Natural killer cell (primary cell): ENCODE results near the gene MORF4L1. TPM values are rescaled to one million over a fixed set of nuclear protein-coding genes. Genes with fewer than 3 reads are reported as not detected.

Source experiments
- ATAC-seq, 3 donors: fragments of 150-1000 bp in 2 of 3; fragments of 200-7000 bp in 1 of 3; cut with Tn5 transposase; 1 replicate in 1 of 3; 2 replicates in 2 of 3; pipeline ENCODE4 v1.10.0; 2021; ENCODE audit warnings: mild to moderate bottlenecking in 2 of 3, moderate library complexity in 2 of 3
- DNase-seq, 2 donors: peaks; one replicate each; pipeline versions ENCODE4 v3.0.0 to v3.0.0-alpha.2; 2013 to 2021; ENCODE audit warnings: mixed read lengths in 1 of 2
- H3K27ac ChIP-seq: one replicate; pipeline ENCODE4 v1.5.1; 2013; ENCODE audit warnings: mild to moderate bottlenecking, low read length
- H3K27me3 ChIP-seq: one replicate; pipeline ENCODE4 v1.6.1; 2013; ENCODE audit warnings: low read length; ENCODE audit not compliant: control insufficient read depth, insufficient read depth
- H3K36me3 ChIP-seq: one replicate; pipeline ENCODE4 v1.6.1; 2013; ENCODE audit warnings: low read length; ENCODE audit not compliant: control insufficient read depth, insufficient read depth
- H3K4me1 ChIP-seq: one replicate; pipeline ENCODE4 v1.6.1; 2013; ENCODE audit warnings: low read length; ENCODE audit not compliant: control insufficient read depth, insufficient read depth
- H3K4me3 ChIP-seq: one replicate; pipeline ENCODE4 v1.5.1; 2013; ENCODE audit warnings: low read length
- H3K9me3 ChIP-seq: one replicate; pipeline ENCODE4 v1.6.1; 2013; ENCODE audit warnings: low read length; ENCODE audit not compliant: control insufficient read depth, insufficient read depth
- H3K27ac Mint-ChIP-seq, 2 donors: one replicate each; pipeline ENCODE4 v1.8.0; 2022; ENCODE audit warnings: mild to moderate bottlenecking in 2 of 2, mixed read lengths in 2 of 2, moderate library complexity in 1 of 2
- H3K27me3 Mint-ChIP-seq, 2 donors: one replicate each; pipeline ENCODE4 v1.8.0; 2022; ENCODE audit warnings: low read depth in 2 of 2, mixed read lengths in 2 of 2
- H3K36me3 Mint-ChIP-seq: one replicate; pipeline ENCODE4 v1.8.0; 2022; ENCODE audit warnings: mixed read lengths
- H3K4me1 Mint-ChIP-seq, 2 donors: one replicate each; pipeline ENCODE4 v1.8.0; 2022; ENCODE audit warnings: mixed read lengths in 2 of 2
- H3K4me3 Mint-ChIP-seq: one replicate; pipeline ENCODE4 v1.8.0; 2022; ENCODE audit warnings: mild to moderate bottlenecking, moderate library complexity, mixed read lengths
- H3K9me3 Mint-ChIP-seq, 2 donors: one replicate each; pipeline ENCODE4 v1.8.0; 2022; ENCODE audit warnings: mixed read lengths in 2 of 2
- WGBS: methylation state at CpG from one replicate; pipeline ENCODE4 v1.1.7; 2013; ENCODE audit warnings: missing lambda C conversion rate; ENCODE audit not compliant: insufficient coverage; 5-methylcytosine and 5-hydroxymethylcytosine counted together
- intact Hi-C: fragments of 100-400 bp; cut with micrococcal nuclease; formaldehyde crosslinking; loops from one replicate; pipeline ENCODE4 v1.14.2; 2022
- total RNA-seq, 4 donors: library from RNA; stranded (reverse); fragments of 120-200 nt in 1 of 4; gene quantifications; one replicate each; pipeline versions ENCODE4 v1.2.3 to v1.2.4, GENCODE V29; 2013 to 2022
- TF ChIP-seq, protein P1 (sequence below): fragments of 200-600 bp; IDR thresholded peaks from one replicate; pipeline ENCODE4 v1.8.0; 2022; ENCODE audit warnings: antibody characterized with exemption

MORF4L1 gene
- total RNA-seq, 3 donors from 2014 or later (not counting 1 experiment from before 2014, with no cell fraction given): 316 to 348 (median 329) TPM

GRCh38 chr15:78933823-78934654 is 61.3 kb downstream of the MORF4L1 start:
- no peak overlapping the region for H3K4me3 ChIP-seq
- peaks cover 0 to 3% of the 10 kb centered on the region in 2 donors for H3K27me3 Mint-ChIP-seq
- 91% methylated on average over 20 of the region's 20 CpGs for WGBS
- no peak overlapping the region for H3K27ac Mint-ChIP-seq
- H3K27ac ChIP-seq: no peak overlapping the region
- no peaks in the 10 kb centered on the region for H3K4me1 Mint-ChIP-seq
- intact Hi-C loops: no loop called here
- TF ChIP-seq, protein P1, sequence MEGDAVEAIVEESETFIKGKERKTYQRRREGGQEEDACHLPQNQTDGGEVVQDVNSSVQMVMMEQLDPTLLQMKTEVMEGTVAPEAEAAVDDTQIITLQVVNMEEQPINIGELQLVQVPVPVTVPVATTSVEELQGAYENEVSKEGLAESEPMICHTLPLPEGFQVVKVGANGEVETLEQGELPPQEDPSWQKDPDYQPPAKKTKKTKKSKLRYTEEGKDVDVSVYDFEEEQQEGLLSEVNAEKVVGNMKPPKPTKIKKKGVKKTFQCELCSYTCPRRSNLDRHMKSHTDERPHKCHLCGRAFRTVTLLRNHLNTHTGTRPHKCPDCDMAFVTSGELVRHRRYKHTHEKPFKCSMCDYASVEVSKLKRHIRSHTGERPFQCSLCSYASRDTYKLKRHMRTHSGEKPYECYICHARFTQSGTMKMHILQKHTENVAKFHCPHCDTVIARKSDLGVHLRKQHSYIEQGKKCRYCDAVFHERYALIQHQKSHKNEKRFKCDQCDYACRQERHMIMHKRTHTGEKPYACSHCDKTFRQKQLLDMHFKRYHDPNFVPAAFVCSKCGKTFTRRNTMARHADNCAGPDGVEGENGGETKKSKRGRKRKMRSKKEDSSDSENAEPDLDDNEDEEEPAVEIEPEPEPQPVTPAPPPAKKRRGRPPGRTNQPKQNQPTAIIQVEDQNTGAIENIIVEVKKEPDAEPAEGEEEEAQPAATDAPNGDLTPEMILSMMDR: no peak
- no peaks in the 10 kb centered on the region for H3K9me3 ChIP-seq
- no peaks in the 10 kb centered on the region for H3K36me3 Mint-ChIP-seq
- DNase-seq: no peak
- peaks cover 20% of the 10 kb centered on the region for H3K4me1 ChIP-seq
- H3K36me3 ChIP-seq: peaks cover 6% of the 10 kb centered on the region
- H3K9me3 Mint-ChIP-seq: no peaks in the 10 kb centered on the region
- H3K27me3 ChIP-seq: no peaks in the 10 kb centered on the region
- H3K4me3 Mint-ChIP-seq: no peak overlapping the region
- ATAC-seq: no peak

- no peaks in the 10 kb centered on the region for H3K27me3 ChIP-seq
- H3K4me3 Mint-ChIP-seq: no peak overlapping the region
- no peaks in the 10 kb centered on the region for H3K4me1 Mint-ChIP-seq
- H3K4me3 ChIP-seq: no peak overlapping the region
- WGBS: 73% methylated on average over 5 of the region's 5 CpGs
- H3K36me3 Mint-ChIP-seq: no peaks in the 10 kb centered on the region
- ATAC-seq (no peak), DNase-seq (no peak)
- H3K9me3 Mint-ChIP-seq: no peaks in the 10 kb centered on the region
- H3K27me3 Mint-ChIP-seq: peaks cover 0 to 3% of the 10 kb centered on the region in 2 donors
- peaks cover 6% of the 10 kb centered on the region for H3K36me3 ChIP-seq
- TF ChIP-seq, protein P1: no peak
- intact Hi-C loops: no loop called here
- no peak overlapping the region for H3K27ac ChIP-seq
- H3K27ac Mint-ChIP-seq: no peak overlapping the region
- no peaks in the 10 kb centered on the region for H3K9me3 ChIP-seq
- H3K4me1 ChIP-seq: peaks cover 23% of the 10 kb centered on the region
Measured at GRCh38 chr15:78934655-78935023, 61.9 kb downstream of the MORF4L1 start.

DNA sequence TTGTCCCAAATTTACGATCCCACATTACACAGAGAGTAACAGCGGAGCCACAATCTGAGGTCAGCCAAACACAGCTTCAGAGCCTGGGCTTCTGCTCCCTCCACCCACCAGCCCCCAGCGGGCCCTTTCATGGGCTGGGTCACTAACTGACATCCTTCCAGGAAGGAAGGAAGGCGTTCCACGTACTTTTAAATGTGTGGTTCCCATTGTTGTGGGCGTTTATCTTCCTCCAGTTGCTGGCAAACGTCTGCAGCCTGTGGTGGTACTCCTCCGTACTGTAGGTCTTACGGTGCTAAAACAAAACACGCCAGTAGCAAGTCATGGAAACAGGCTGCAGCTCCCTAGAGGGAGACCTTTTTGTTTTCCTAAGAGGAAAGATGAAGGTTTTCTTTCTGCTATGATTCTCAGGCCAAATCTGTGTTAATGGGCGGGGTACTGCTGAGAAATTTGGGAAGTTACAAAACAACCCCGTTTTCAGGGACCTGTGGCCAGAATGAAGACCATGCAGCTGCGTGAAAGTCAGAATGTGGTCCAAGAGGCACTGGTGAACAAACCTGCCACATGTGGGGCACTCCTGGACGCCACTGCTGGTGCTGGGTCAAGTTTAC is 64.5 kb downstream of the MORF4L1 start:
- Histone ChIP-seq H3K4me1 (peaks cover 26% of the 10 kb centered on the region), H3K36me3 (peaks cover 6% of the 10 kb centered on the region), H3K27me3 (no peaks in the 10 kb centered on the region), H3K27ac (no peak overlapping the region), H3K9me3 (no peaks in the 10 kb centered on the region), H3K4me3 (no peak overlapping the region)
- H3K36me3 Mint-ChIP-seq: no peaks in the 10 kb centered on the region
- H3K27me3 Mint-ChIP-seq: peaks cover 0 to 3% of the 10 kb centered on the region in 2 donors
- ATAC-seq: no peak
- no peak overlapping the region for H3K27ac Mint-ChIP-seq
- intact Hi-C loops: no loop called here
- H3K4me1 Mint-ChIP-seq: no peaks in the 10 kb centered on the region
- H3K9me3 Mint-ChIP-seq: no peaks in the 10 kb centered on the region
- WGBS: 38% methylated on average over 14 of the region's 14 CpGs
- TF ChIP-seq, protein P1: no peak
- no peak overlapping the region for H3K4me3 Mint-ChIP-seq
- DNase-seq: no peak
